ENCODE measurements around the gene ATG101.

Gene ATG101

GRCh38 chr12:52069327-52070184 lies at the start of gene ATG101:
Gene ATG101, plus strand, starts transcription at chr12:52069978. Its CDS starts 3,673 bp downstream, at chr12:52073651.
- in situ Hi-C loops (cut with HindIII; ENCODE audit: low pct_unique_long_range_greater_than_20kb, low sequenced_read_pairs): no loop called here
- peak; percentile 95 to 98 for DNase-seq (ENCODE audit: low read depth in 1 of 2, low spot score in 1 of 2)
- TF ChIP-seq JUND (IDR thresholded peaks at IDR 0.05; ENCODE audit: low read depth): no peak; the same call in 1 of the 2 replicates

DNA sequence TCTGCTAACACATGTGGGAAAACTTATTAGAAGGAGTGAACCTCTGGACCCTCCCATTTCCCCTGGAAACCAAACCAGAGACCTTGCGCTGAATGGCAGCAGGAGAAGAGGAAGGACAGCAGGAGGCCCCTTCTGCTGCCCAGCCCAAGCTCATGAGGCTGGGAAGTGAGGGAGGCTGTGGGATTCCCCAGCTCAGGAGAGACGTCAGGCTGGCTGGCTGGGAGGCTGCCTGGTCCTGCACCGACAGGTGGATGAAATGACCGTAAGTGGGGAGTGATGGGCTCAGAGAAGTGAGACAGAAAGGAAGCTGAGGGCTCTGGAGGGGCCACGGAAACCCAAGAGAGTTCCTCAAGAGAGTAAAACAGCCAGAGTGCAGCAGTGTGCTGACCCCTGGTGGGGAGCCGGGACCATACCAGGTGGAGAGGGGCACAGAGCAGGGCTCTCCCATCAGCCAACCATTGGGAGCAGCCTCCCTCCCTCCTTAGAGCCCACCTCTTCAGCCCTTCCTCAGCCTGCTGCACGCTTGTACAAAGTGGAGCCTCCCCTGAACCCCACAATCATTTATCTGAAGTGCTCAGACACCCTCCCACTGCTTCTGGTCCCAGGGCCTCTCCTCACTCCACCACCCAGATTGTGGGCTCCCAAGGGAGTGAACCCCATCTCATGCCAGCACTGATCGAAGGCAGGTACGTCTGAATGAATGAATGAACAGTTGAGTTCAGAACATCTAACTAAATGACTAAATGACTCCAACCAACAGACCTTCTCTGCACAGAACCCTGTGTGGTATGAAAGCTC lies 49.0 kb upstream of the ATG101 start:
- in situ Hi-C loops (cut with HindIII; ENCODE audit: low pct_unique_long_range_greater_than_20kb, low sequenced_read_pairs): no loop called here
- DNase-seq (ENCODE audit: low read depth in 1 of 2, low spot score in 1 of 2): peak; percentile 68 to 81
- no peak for TF ChIP-seq JUND (IDR thresholded peaks at IDR 0.05; ENCODE audit: low read depth)

DNA sequence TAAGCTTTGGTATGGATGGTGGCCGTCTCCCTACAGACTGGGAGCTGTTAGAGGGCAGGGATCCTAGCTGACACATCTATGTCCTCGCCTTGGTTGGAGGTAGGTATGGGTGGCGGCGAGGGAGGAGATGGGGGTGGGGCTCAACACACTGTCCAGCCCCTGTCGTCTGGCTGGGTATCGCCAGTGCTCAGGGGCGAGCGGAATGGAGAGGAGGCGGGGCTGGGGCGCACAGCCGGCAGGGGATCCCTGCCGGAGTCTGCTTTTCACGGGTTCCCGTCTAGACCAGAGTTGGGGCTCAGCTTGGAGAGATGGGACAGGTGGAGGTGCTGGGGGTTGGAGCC lies 47.0 kb upstream of the ATG101 start:
- in situ Hi-C loops (cut with HindIII; ENCODE audit: low pct_unique_long_range_greater_than_20kb, low sequenced_read_pairs): no loop called here

GRCh38 chr12:52023182-52023975 lies 46.4 kb upstream of the ATG101 start:
- in situ Hi-C loops (cut with HindIII; ENCODE audit: low pct_unique_long_range_greater_than_20kb, low sequenced_read_pairs): no loop called here
- TF ChIP-seq JUND (IDR thresholded peaks at IDR 0.05; ENCODE audit: low read depth): no peak
- DNase-seq (ENCODE audit: low read depth in 1 of 2, low spot score in 1 of 2): peak; percentile 87 to 98

More for the DNA sequence above, 47.0 kb upstream of the ATG101 start:
- no peak for TF ChIP-seq JUND (IDR thresholded peaks at IDR 0.05; ENCODE audit: low read depth)
- DNase-seq (ENCODE audit: low read depth in 1 of 2, low spot score in 1 of 2): peak; percentile 52 to 70

- in situ Hi-C loops (cut with HindIII; ENCODE audit: low pct_unique_long_range_greater_than_20kb, low sequenced_read_pairs): no loop called here
- no peak for TF ChIP-seq JUND (IDR thresholded peaks at IDR 0.05; ENCODE audit: low read depth)
- no peak for DNase-seq (ENCODE audit: low read depth in 1 of 2, low spot score in 1 of 2)
Measured at GRCh38 chr12:52023976-52024688, 45.6 kb upstream of the ATG101 start.

- no peak for DNase-seq (ENCODE audit: low read depth in 1 of 2, low spot score in 1 of 2)
- in situ Hi-C loops (cut with HindIII; ENCODE audit: low pct_unique_long_range_greater_than_20kb, low sequenced_read_pairs): no loop called here
- no peak for TF ChIP-seq JUND (IDR thresholded peaks at IDR 0.05; ENCODE audit: low read depth)
Measured at GRCh38 chr12:52024845-52025230, 44.9 kb upstream of the ATG101 start.

GRCh38 chr12:52026263-52026662 lies 43.5 kb upstream of the ATG101 start:
- no peak for TF ChIP-seq JUND (IDR thresholded peaks at IDR 0.05; ENCODE audit: low read depth)
- no peak for DNase-seq (ENCODE audit: low read depth in 1 of 2, low spot score in 1 of 2)
- in situ Hi-C loops (cut with HindIII; ENCODE audit: low pct_unique_long_range_greater_than_20kb, low sequenced_read_pairs): no loop called here

- no peak for TF ChIP-seq JUND (IDR thresholded peaks at IDR 0.05; ENCODE audit: low read depth)
- in situ Hi-C loops (cut with HindIII; ENCODE audit: low pct_unique_long_range_greater_than_20kb, low sequenced_read_pairs): no loop called here
- no peak for DNase-seq (ENCODE audit: low read depth in 1 of 2, low spot score in 1 of 2)
Measured at GRCh38 chr12:52027085-52027843, 42.5 kb upstream of the ATG101 start.

DNA sequence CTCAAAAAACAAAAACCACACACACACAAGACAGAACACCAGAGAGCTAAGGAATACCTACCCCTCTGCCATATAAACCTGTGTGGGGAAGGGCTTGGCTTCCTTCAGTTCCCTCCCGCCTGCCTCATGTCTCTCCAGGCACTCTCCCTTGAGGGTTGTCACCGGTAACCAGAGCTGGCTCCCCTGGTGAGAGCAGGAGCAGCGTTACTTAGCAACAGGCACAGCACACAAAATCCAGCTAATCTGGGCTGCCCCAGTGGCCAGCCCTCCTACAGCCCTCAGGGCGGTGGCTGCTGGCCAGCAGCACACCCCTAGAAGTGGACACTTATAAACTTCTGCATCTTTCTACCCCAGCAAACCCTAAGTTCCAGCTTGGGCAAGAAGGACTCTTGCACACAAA lies 40.1 kb upstream of the ATG101 start:
- peak in 1 of 2 experiments; percentile 67 for DNase-seq (ENCODE audit: low read depth in 1 of 2, low spot score in 1 of 2)
- TF ChIP-seq JUND (IDR thresholded peaks at IDR 0.05; ENCODE audit: low read depth): no peak
- in situ Hi-C loops (cut with HindIII; ENCODE audit: low pct_unique_long_range_greater_than_20kb, low sequenced_read_pairs): no loop called here

DNA sequence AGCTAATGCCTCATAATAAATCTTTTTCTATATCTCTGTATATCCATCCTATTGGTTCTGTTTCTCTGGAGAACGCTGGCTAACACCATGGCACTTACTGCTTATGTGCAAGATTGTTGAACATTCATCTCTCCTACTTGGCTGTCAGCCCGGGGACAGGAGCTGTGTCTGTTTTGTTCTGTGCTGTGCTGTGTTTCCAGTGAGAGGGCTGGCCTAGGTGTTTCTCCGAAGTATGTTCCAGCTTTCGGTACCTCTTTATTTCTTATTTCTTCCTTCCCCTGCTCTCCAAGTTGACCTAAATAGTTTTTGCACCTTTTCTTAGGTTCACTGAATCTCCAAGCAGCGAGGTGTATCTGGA lies 37.4 kb upstream of the ATG101 start:
- in situ Hi-C loops (cut with HindIII; ENCODE audit: low pct_unique_long_range_greater_than_20kb, low sequenced_read_pairs): no loop called here
- DNase-seq (ENCODE audit: low read depth in 1 of 2, low spot score in 1 of 2): peak in 1 of 2 experiments; percentile 58
- TF ChIP-seq JUND (IDR thresholded peaks at IDR 0.05; ENCODE audit: low read depth): no peak

- in situ Hi-C loops (cut with HindIII; ENCODE audit: low pct_unique_long_range_greater_than_20kb, low sequenced_read_pairs): no loop called here
- no peak for TF ChIP-seq JUND (IDR thresholded peaks at IDR 0.05; ENCODE audit: low read depth)
Measured at GRCh38 chr12:52032804-52033445, 36.9 kb upstream of the ATG101 start.

More at GRCh38 chr12:52032804-52033445, 36.9 kb upstream of the ATG101 start:
- peak; percentile 98 to 100 for DNase-seq (ENCODE audit: low read depth in 1 of 2, low spot score in 1 of 2)

All from T47D (cell line).